DOHH2 (cell line): ENCODE measurements around the gene TAF4B.

Experiments used
- H3F3A ChIP-seq: fragments of 200-600 bp; sonication (generic), shearing (Covaris generic); 2 replicates; pipeline ENCODE4 v1.6.0; 2016; ENCODE audit warnings: antibody characterized with exemption, mild to moderate bottlenecking; ENCODE audit not compliant: control insufficient read depth, insufficient read depth
- H3K27ac ChIP-seq: fragments of 200-600 bp; sonication (generic); 2 replicates; pipeline ENCODE4 v1.5.1; 2014; ENCODE audit warnings: low read depth, mild to moderate bottlenecking, low read length, moderate library complexity
- H3K27me3 ChIP-seq: fragments of 200-600 bp; sonication (generic); 2 replicates; pipeline ENCODE4 v1.6.1; 2014; ENCODE audit warnings: mild to moderate bottlenecking, low read length, mixed read lengths; ENCODE audit not compliant: control insufficient read depth
- H3K36me3 ChIP-seq: fragments of 200-600 bp; sonication (generic); 2 replicates; pipeline ENCODE4 v1.6.1; 2014; ENCODE audit warnings: mild to moderate bottlenecking, low read length, moderate library complexity, mixed read lengths; ENCODE audit not compliant: control insufficient read depth
- H3K4me1 ChIP-seq: fragments of 200-600 bp; sonication (generic); 2 replicates; pipeline ENCODE4 v1.6.1; 2014; ENCODE audit warnings: mild to moderate bottlenecking, low read length, mixed read lengths; ENCODE audit not compliant: control insufficient read depth
- H3K4me2 ChIP-seq: fragments of 200-600 bp; sonication (generic); 2 replicates; pipeline ENCODE4 v1.6.0; 2014; ENCODE audit warnings: mild to moderate bottlenecking, low read length, moderate library complexity
- H3K4me3 ChIP-seq: fragments of 200-600 bp; sonication (generic); 2 replicates; pipeline ENCODE4 v1.5.1; 2014; ENCODE audit warnings: mild to moderate bottlenecking, low read length, mixed read lengths
- H3K79me2 ChIP-seq: fragments of 200-600 bp; sonication (generic); 2 replicates; pipeline ENCODE4 v1.6.1; 2014; ENCODE audit warnings: mild to moderate bottlenecking, low read length, mixed read lengths; ENCODE audit not compliant: control insufficient read depth
- H3K9me2 ChIP-seq: fragments of 200-600 bp; sonication (generic); replicated peaks from 2 replicates; pipeline ENCODE4 v1.6.1; 2014; ENCODE audit warnings: mild to moderate bottlenecking, low read length, mixed read lengths; ENCODE audit not compliant: control insufficient read depth
- H3K9me3 ChIP-seq: fragments of 200-600 bp; sonication (generic); 2 replicates; pipeline ENCODE4 v1.6.1; 2014; ENCODE audit warnings: antibody characterized with exemption, low read length, mixed read lengths; ENCODE audit not compliant: control insufficient read depth, insufficient read depth
- H4K20me1 ChIP-seq: fragments of 200-600 bp; sonication (generic); 2 replicates; pipeline ENCODE4 v1.6.0; 2014; ENCODE audit warnings: low read depth, mild to moderate bottlenecking, antibody characterized with exemption, low read length, moderate library complexity; ENCODE audit not compliant: control insufficient read depth, insufficient read depth
- CTCF ChIP-seq: fragments of 200-600 bp; sonication (generic); IDR thresholded peaks from one replicate; pipeline ENCODE4 v1.5.1; 2014; ENCODE audit warnings: antibody characterized with exemption, mild to moderate bottlenecking, low read depth, low read length; ENCODE audit not compliant: poor library complexity, severe bottlenecking
- EZH2phosphoT487 ChIP-seq: fragments of 200-600 bp; sonication (generic); IDR thresholded peaks from 2 replicates; pipeline ENCODE4 v1.6.1; 2017; ENCODE audit warnings: borderline replicate concordance, mild to moderate bottlenecking, antibody characterized with exemption, low read length, moderate library complexity, mixed read lengths

The TAF4B gene

GRCh38 chr18:26394047-26394654, 167.9 kb downstream of the TAF4B start:
- TF ChIP-seq EZH2phosphoT487 (no peak), CTCF (no peak)
- no peak overlapping the region for H3K4me3 ChIP-seq
- H3F3A ChIP-seq, result peaks cover 2% of the 10 kb centered on the region; the same call in 1 of the 2 replicates
- no peaks in the 10 kb centered on the region for H3K79me2 ChIP-seq
- H3K9me2 ChIP-seq, result no peaks in the 10 kb centered on the region
- H4K20me1 ChIP-seq, result no peaks in the 10 kb centered on the region
- no peaks in the 10 kb centered on the region for H3K4me1 ChIP-seq
- H3K36me3 ChIP-seq, result peaks cover 10% of the 10 kb centered on the region; the same call in 1 of the 2 replicates
- H3K9me3 ChIP-seq, result no peaks in the 10 kb centered on the region
- no peaks in the 10 kb centered on the region for H3K27me3 ChIP-seq
- H3K4me2 ChIP-seq, result no peak overlapping the region
- H3K27ac ChIP-seq, result no peak overlapping the region

GRCh38 chr18:26397019-26397418, 170.8 kb downstream of the TAF4B start:
- H3K9me2 ChIP-seq, result no peaks in the 10 kb centered on the region
- no peaks in the 10 kb centered on the region for H3K36me3 ChIP-seq
- no peak overlapping the region for H3K4me2 ChIP-seq

GRCh38 chr18:26403491-26403890, 177.2 kb downstream of the TAF4B start:
- no peak for TF ChIP-seq EZH2phosphoT487
- TF ChIP-seq CTCF, result no peak
- peaks cover 7% of the 10 kb centered on the region for H3K4me1 ChIP-seq
- no peaks in the 10 kb centered on the region for H4K20me1 ChIP-seq
- H3K9me3 ChIP-seq, result no peaks in the 10 kb centered on the region
- H3K27me3 ChIP-seq, result no peaks in the 10 kb centered on the region
- H3K9me2 ChIP-seq, result no peaks in the 10 kb centered on the region
- no peaks in the 10 kb centered on the region for H3K79me2 ChIP-seq
- H3K36me3 ChIP-seq, result no peaks in the 10 kb centered on the region
- H3K27ac ChIP-seq, result no peak overlapping the region
- H3K4me2 ChIP-seq, result no peak overlapping the region
- no peaks in the 10 kb centered on the region for H3F3A ChIP-seq
- H3K4me3 ChIP-seq, result no peak overlapping the region

More at GRCh38 chr18:26397019-26397418, 170.8 kb downstream of the TAF4B start:
- Histone ChIP-seq H3K4me1 (no peaks in the 10 kb centered on the region), H3K4me3 (no peak overlapping the region), H3K79me2 (no peaks in the 10 kb centered on the region), H3K27me3 (no peaks in the 10 kb centered on the region), H3F3A (peaks cover 2% of the 10 kb centered on the region; the same call in 1 of the 2 replicates), H3K27ac (no peak overlapping the region), H4K20me1 (no peaks in the 10 kb centered on the region), H3K9me3 (no peaks in the 10 kb centered on the region)
- TF ChIP-seq CTCF, result no peak
- no peak for TF ChIP-seq EZH2phosphoT487
